ENCODE results near the gene PLCXD1. TPM values are rescaled to one million over a fixed set of nuclear protein-coding genes. Genes with fewer than 3 reads are reported as not detected.
"Not testable (repeated sequence)": the region's sequence is repeated elsewhere in the genome, so short reads cannot be mapped to it uniquely, and the experiment has no call there.

The PLCXD1 gene
- total RNA-seq, 1 experiment from 2014 or later: 22.4 TPM

- no peak for DNase-seq (ENCODE audit: low spot score)
Measured at GRCh38 chrX:316351-317325, 35.5 kb downstream of the PLCXD1 start.

GRCh38 chrX:317424-318067 lies 36.4 kb downstream of the PLCXD1 start:
- DNase-seq (ENCODE audit: low spot score): peak; percentile 24

GRCh38 chrX:318068-318738 lies 37.0 kb downstream of the PLCXD1 start:
- peak; percentile 100 for DNase-seq (ENCODE audit: low spot score)

GRCh38 chrX:318739-319578 lies 37.8 kb downstream of the PLCXD1 start, which contains the start of gene GTPBP6:
Gene GTPBP6, minus strand, starts transcription at chrX:318796. Its CDS starts 9 bp downstream, at chrX:318787.
- DNase-seq (ENCODE audit: low spot score): peak; percentile 100

GRCh38 chrX:319579-320125 lies 38.5 kb downstream of the PLCXD1 start:
- DNase-seq (ENCODE audit: low spot score): no peak

- no peak for DNase-seq (ENCODE audit: low spot score)
Measured at GRCh38 chrX:320126-320783, 39.1 kb downstream of the PLCXD1 start.

- DNase-seq (ENCODE audit: low spot score): peak; percentile 64
Measured at GRCh38 chrX:323721-324628, 42.8 kb downstream of the PLCXD1 start.

GRCh38 chrX:324664-325063 lies 43.5 kb downstream of the PLCXD1 start:
- DNase-seq (ENCODE audit: low spot score): not testable (repeated sequence)

- DNase-seq (ENCODE audit: low spot score): no peak
Measured at GRCh38 chrX:327660-328126, 46.5 kb downstream of the PLCXD1 start.

- no peak for DNase-seq (ENCODE audit: low spot score)
Measured at GRCh38 chrX:329291-329910, 48.2 kb downstream of the PLCXD1 start.

- DNase-seq (ENCODE audit: low spot score): not testable (repeated sequence)
Measured at GRCh38 chrX:330141-330725, 49.1 kb downstream of the PLCXD1 start.

- no peak for DNase-seq (ENCODE audit: low spot score)
Measured at GRCh38 chrX:330726-331150, 49.6 kb downstream of the PLCXD1 start.

- no peak for DNase-seq (ENCODE audit: low spot score)
Measured at GRCh38 chrX:331151-331824, 50.1 kb downstream of the PLCXD1 start.

- no peak for DNase-seq (ENCODE audit: low spot score)
Measured at GRCh38 chrX:331825-332495, 50.8 kb downstream of the PLCXD1 start.

- no peak for DNase-seq (ENCODE audit: low spot score)
Measured at GRCh38 chrX:332496-332860, 51.3 kb downstream of the PLCXD1 start.

- no peak for DNase-seq (ENCODE audit: low spot score)
Measured at GRCh38 chrX:332916-333610, 51.9 kb downstream of the PLCXD1 start.
